ENCODE results near the gene HDAC9.

The HDAC9 gene

GRCh38 chr7:18975689-18976280, 480.2 kb downstream of the HDAC9 start:
- ChIA-PET POLR2A (no interaction called here), CTCF (no interaction called here)
- Histone ChIP-seq H3K4me3 (ENCODE audit: low read depth, low read length) (no peak overlapping the region), H3K4me1 (ENCODE audit: control insufficient read depth, insufficient read depth, low read length) (no peaks in the 10 kb centered on the region; the same call in 1 of the 2 replicates), H3K9me3 (ENCODE audit: control insufficient read depth, insufficient read depth, low read depth, low read length) (no peaks in the 10 kb centered on the region), H3K36me3 (ENCODE audit: control insufficient read depth in 2 of 2, insufficient read depth in 1 of 2, low read length in 2 of 2) (no peaks in the 10 kb centered on the region), H3K27ac (ENCODE audit: extremely low read depth, low read depth, low read length) (no peak overlapping the region)
- TF ChIP-seq SP2 (tag by site-specific recombination; IDR thresholded peaks at IDR 0.05) (no peak), ZBTB10 (tag by site-specific recombination; IDR thresholded peaks at IDR 0.05) (no peak), PATZ1 (tag by site-specific recombination; IDR thresholded peaks at IDR 0.05) (no peak), ZNF692 (tag by site-specific recombination; IDR thresholded peaks at IDR 0.05) (no peak), ZNF629 (tag by site-specific recombination; IDR thresholded peaks at IDR 0.05) (no peak), INSM2 (tag by site-specific recombination; IDR thresholded peaks at IDR 0.05) (no peak), ZNF416 (tag by site-specific recombination; IDR thresholded peaks at IDR 0.05) (no peak), ZNF768 (tag by site-specific recombination; IDR thresholded peaks at IDR 0.05) (no peak), ZNF747 (tag by site-specific recombination; IDR thresholded peaks at IDR 0.05) (no peak), ZNF830 (tag by site-specific recombination; IDR thresholded peaks at IDR 0.05; ENCODE audit: low read depth) (no peak), ZNF394 (tag by site-specific recombination; IDR thresholded peaks at IDR 0.05; ENCODE audit: borderline replicate concordance) (no peak), GLIS2 (tag by site-specific recombination; IDR thresholded peaks at IDR 0.05) (no peak), ZBTB49 (tag by site-specific recombination; IDR thresholded peaks at IDR 0.05; ENCODE audit: low read depth) (no peak)
